ENCODE measurements around the gene TRMT61A. TPM values are rescaled to one million over a fixed set of nuclear protein-coding genes. Genes with fewer than 3 reads are reported as not detected.
"Not testable (repeated sequence)": the region's sequence is repeated elsewhere in the genome, so short reads cannot be mapped to it uniquely, and the experiment has no call there.

The TRMT61A gene
- total and polyA plus RNA-seq, 2 donors = 5.7 to 35.0 TPM

- 4% methylated on average over 107 of the region's 107 CpGs for WGBS
- Histone ChIP-seq H3K27ac (ENCODE audit: low read depth) (peak within 1 kb of the TSS; percentile 64), H3K36me3 (ENCODE audit: insufficient read depth) (no peaks in the 10 kb centered on the region), H3K4me3 (ENCODE audit: low read depth, low read length) (peak within 1 kb of the TSS; percentile 58), H3K4me1 (ENCODE audit: insufficient read depth) (peaks cover 2% of the 10 kb centered on the region)
- DNase-seq (ENCODE audit: extremely low spot score) = no peak
Measured at GRCh38 chr14:103522649-103523574, 6.1 kb upstream of the TRMT61A start, which contains the start of gene CKB. Gene CKB (minus strand): TSS chr14:103522830. CDS start chr14:103522493, 337 bp downstream.

GRCh38 chr14:103523575-103523954 lies 5.4 kb upstream of the TRMT61A start:
- WGBS = 66% methylated on average over 10 of the region's 10 CpGs
- Histone ChIP-seq H3K27ac (ENCODE audit: low read depth) (no peak overlapping the region), H3K4me3 (ENCODE audit: low read depth, low read length) (no peak overlapping the region), H3K4me1 (ENCODE audit: insufficient read depth) (peaks cover 2% of the 10 kb centered on the region), H3K36me3 (ENCODE audit: insufficient read depth) (no peaks in the 10 kb centered on the region)
- DNase-seq (ENCODE audit: extremely low spot score) = no peak

- no peak for DNase-seq (ENCODE audit: extremely low spot score)
- H3K36me3 ChIP-seq (ENCODE audit: insufficient read depth) = no peaks in the 10 kb centered on the region
- no peak overlapping the region for H3K27ac ChIP-seq (ENCODE audit: low read depth)
- H3K4me1 ChIP-seq (ENCODE audit: insufficient read depth) = peaks cover 2% of the 10 kb centered on the region
- H3K4me3 ChIP-seq (ENCODE audit: low read depth, low read length) = no peak overlapping the region
- 70% methylated on average over 12 of the region's 12 CpGs for WGBS
Measured at GRCh38 chr14:103524002-103524935, 4.7 kb upstream of the TRMT61A start.

- WGBS = 56% methylated on average over 17 of the region's 17 CpGs
- not testable (repeated sequence) for H3K27ac ChIP-seq (ENCODE audit: low read depth); H3K36me3 ChIP-seq (ENCODE audit: insufficient read depth); H3K4me3 ChIP-seq (ENCODE audit: low read depth, low read length); H3K4me1 ChIP-seq (ENCODE audit: insufficient read depth)
- DNase-seq (ENCODE audit: extremely low spot score) = peak; percentile 81
Measured at GRCh38 chr14:103525430-103526246, 3.4 kb upstream of the TRMT61A start.

GRCh38 chr14:103526247-103526913 lies 2.6 kb upstream of the TRMT61A start:
- Histone ChIP-seq H3K27ac (ENCODE audit: low read depth) (no peak overlapping the region), H3K36me3 (ENCODE audit: insufficient read depth) (no peaks in the 10 kb centered on the region), H3K4me1 (ENCODE audit: insufficient read depth) (peaks cover 8% of the 10 kb centered on the region), H3K4me3 (ENCODE audit: low read depth, low read length) (no peak overlapping the region)
- 75% methylated on average over 8 of the region's 8 CpGs for WGBS
- no peak for DNase-seq (ENCODE audit: extremely low spot score)

GRCh38 chr14:103526914-103527248 lies 2.1 kb upstream of the TRMT61A start:
- 85% methylated on average over 1 of the region's 1 CpG for WGBS
- H3K36me3 ChIP-seq (ENCODE audit: insufficient read depth) = no peaks in the 10 kb centered on the region
- H3K4me3 ChIP-seq (ENCODE audit: low read depth, low read length) = no peak overlapping the region
- no peak overlapping the region for H3K27ac ChIP-seq (ENCODE audit: low read depth)
- no peak for DNase-seq (ENCODE audit: extremely low spot score)
- peaks cover 8% of the 10 kb centered on the region for H3K4me1 ChIP-seq (ENCODE audit: insufficient read depth)

- DNase-seq (ENCODE audit: extremely low spot score) = no peak
- Histone ChIP-seq H3K4me3 (ENCODE audit: low read depth, low read length) (no peak overlapping the region), H3K36me3 (ENCODE audit: insufficient read depth) (no peaks in the 10 kb centered on the region), H3K4me1 (ENCODE audit: insufficient read depth) (peaks cover 8% of the 10 kb centered on the region), H3K27ac (ENCODE audit: low read depth) (peak overlapping the region; percentile 79)
- 84% methylated on average over 14 of the region's 14 CpGs for WGBS
Measured at GRCh38 chr14:103527408-103528145, 1.4 kb upstream of the TRMT61A start.

GRCh38 chr14:103528146-103528586 lies 830 bp upstream of the TRMT61A start:
- Histone ChIP-seq H3K4me3 (ENCODE audit: low read depth, low read length) (peak overlapping the region; percentile 75), H3K27ac (ENCODE audit: low read depth) (peak overlapping the region; percentile 79), H3K4me1 (ENCODE audit: insufficient read depth) (peaks cover 8% of the 10 kb centered on the region), H3K36me3 (ENCODE audit: insufficient read depth) (no peaks in the 10 kb centered on the region)
- no peak for DNase-seq (ENCODE audit: extremely low spot score)
- 42% methylated on average over 10 of the region's 10 CpGs for WGBS

GRCh38 chr14:103529383-103530365 lies 678 bp downstream of the TRMT61A start:
- Histone ChIP-seq H3K36me3 (ENCODE audit: insufficient read depth) (no peaks in the 10 kb centered on the region), H3K27ac (ENCODE audit: low read depth) (no peak overlapping the region), H3K4me1 (ENCODE audit: insufficient read depth) (peaks cover 8% of the 10 kb centered on the region), H3K4me3 (ENCODE audit: low read depth, low read length) (peak overlapping the region; percentile 75)
- WGBS = 50% methylated on average over 42 of the region's 42 CpGs
- no peak for DNase-seq (ENCODE audit: extremely low spot score)

GRCh38 chr14:103530390-103530789 lies 1.4 kb downstream of the TRMT61A start:
- Histone ChIP-seq H3K4me3 (ENCODE audit: low read depth, low read length) (no peak overlapping the region), H3K36me3 (ENCODE audit: insufficient read depth) (no peaks in the 10 kb centered on the region), H3K4me1 (ENCODE audit: insufficient read depth) (peaks cover 8% of the 10 kb centered on the region), H3K27ac (ENCODE audit: low read depth) (no peak overlapping the region)
- DNase-seq (ENCODE audit: extremely low spot score) = no peak
- WGBS = 57% methylated on average over 7 of the region's 7 CpGs

GRCh38 chr14:103530831-103531230 lies 1.8 kb downstream of the TRMT61A start:
- no peak for DNase-seq (ENCODE audit: extremely low spot score)
- Histone ChIP-seq H3K4me3 (ENCODE audit: low read depth, low read length) (no peak overlapping the region), H3K36me3 (ENCODE audit: insufficient read depth) (no peaks in the 10 kb centered on the region), H3K4me1 (ENCODE audit: insufficient read depth) (peaks cover 8% of the 10 kb centered on the region), H3K27ac (ENCODE audit: low read depth) (no peak overlapping the region)
- WGBS = 91% methylated on average over 11 of the region's 11 CpGs

Measured in urinary bladder (tissue), 4 donors.